ENCODE measurements around the gene ZNF593OS. TPM values are rescaled to one million over a fixed set of nuclear protein-coding genes. Genes with fewer than 3 reads are reported as not detected.

ZNF593OS gene
- total RNA-seq, 1 experiment from 2014 or later = not detected

GRCh38 chr1:26126321-26127084, 45.1 kb downstream of the ZNF593OS start:
- H4K8ac ChIP-seq (replicated peaks; ENCODE audit: insufficient read length, low read depth, low read length) = no peak overlapping the region
- H3T11ph ChIP-seq (ENCODE audit: low read length) = no peak overlapping the region
- no peak overlapping the region for H2BK20ac ChIP-seq (ENCODE audit: low read depth, low read length, poor library complexity, severe bottlenecking)
- DNase-seq = no peak
- H3K14ac ChIP-seq (ENCODE audit: insufficient read depth, low read length) = no peak overlapping the region
- Mint-ChIP-seq H3K4me1 (peaks cover 4 to 10% of the 10 kb centered on the region in 2 experiments; a peak in 3 of 4 replicates), H3K27me3 (ENCODE audit: low read depth) (peaks cover 2% of the 10 kb centered on the region; the same call in 1 of the 2 replicates), H3K9me3 (no peaks in the 10 kb centered on the region), H3K27ac (peak overlapping the region in 1 of 3 experiments; percentile 67; a peak in 1 of 7 replicates), H3K4me3 (no peak overlapping the region), H3K36me3 (ENCODE audit: insufficient read depth in 1 of 3, low read depth in 3 of 3) (peaks cover 0 to 7% (median 0%) of the 10 kb centered on the region in 3 experiments; a peak in 3 of 7 replicates)
- no peak overlapping the region for H3K9ac ChIP-seq (ENCODE audit: extremely low read depth, insufficient read length, low read length)
- H3K18ac ChIP-seq (ENCODE audit: insufficient read length, low read depth, low read length) = no peak overlapping the region
- H3K23me2 ChIP-seq (ENCODE audit: insufficient read length, low read depth, low read length, poor library complexity, severe bottlenecking) = no peaks in the 10 kb centered on the region
- H3K56ac ChIP-seq (ENCODE audit: insufficient read length, low read depth, low read length) = no peak overlapping the region
- no peak overlapping the region for H2BK5ac ChIP-seq (ENCODE audit: insufficient read length, low read length)
- H2AFZ ChIP-seq (ENCODE audit: low read length) = no peak overlapping the region
- no peaks in the 10 kb centered on the region for H3K9me3 ChIP-seq (ENCODE audit: control insufficient read depth, low read depth, low read length)
- no peaks in the 10 kb centered on the region for H4K20me1 ChIP-seq (ENCODE audit: control insufficient read depth, insufficient read depth, insufficient read length)
- no peak overlapping the region for H2BK120ac ChIP-seq (ENCODE audit: low read depth, low read length, poor library complexity, severe bottlenecking)
- no peak for TF ChIP-seq CTCF (conservative IDR thresholded peaks at IDR 0.05)
- H3K4me1 ChIP-seq (ENCODE audit: insufficient read depth, low read length) = no peaks in the 10 kb centered on the region
- H4K5ac ChIP-seq (ENCODE audit: insufficient read length, low read depth, low read length) = no peak overlapping the region
- no peak overlapping the region for H3K23ac ChIP-seq (ENCODE audit: insufficient read length, low read depth, low read length)
- no peaks in the 10 kb centered on the region for H3K27me3 ChIP-seq (ENCODE audit: insufficient read depth, low read length)
- H2AK5ac ChIP-seq (ENCODE audit: insufficient read length, low read length) = no peak overlapping the region
- no peak overlapping the region for H3K4ac ChIP-seq (ENCODE audit: low read depth, low read length)
- H2BK12ac ChIP-seq (ENCODE audit: insufficient read length, low read depth, low read length) = no peak overlapping the region
- no peak overlapping the region for H2BK15ac ChIP-seq (ENCODE audit: low read depth, low read length)
- H3K27ac ChIP-seq (ENCODE audit: insufficient read length, low read depth, low read length) = no peak overlapping the region
- H4K91ac ChIP-seq (ENCODE audit: insufficient read length, low read depth, low read length) = no peak overlapping the region
- no peak overlapping the region for H3K4me2 ChIP-seq (ENCODE audit: insufficient read depth, insufficient read length, low read length)
- H3K79me1 ChIP-seq (ENCODE audit: insufficient read depth, low read depth, low read length, poor library complexity, severe bottlenecking) = no peaks in the 10 kb centered on the region
- WGBS (ENCODE audit: extremely low coverage, insufficient read length, low lambda C conversion rate) = no CpG with 5 or more reads among the region's 9 CpGs
- no peaks in the 10 kb centered on the region for H3K79me2 ChIP-seq (ENCODE audit: insufficient read depth, low read length)

Measured in H9 (cell line).